SU-DHL-6 (cell line): ENCODE measurements around the gene CD300A.

ENCODE experiments used
- CTCF ChIP-seq: fragments of 200-600 bp; sonication (generic); IDR thresholded peaks from one replicate; pipeline ENCODE4 v1.5.1; 2017; ENCODE audit warnings: antibody characterized with exemption, mild to moderate bottlenecking, low read length, moderate library complexity; ENCODE audit not compliant: insufficient read depth, poor library complexity, severe bottlenecking
- EZH2phosphoT487 ChIP-seq: fragments of 200-600 bp; sonication (generic), shearing (Covaris generic); conservative IDR thresholded peaks from 2 replicates; pipeline ENCODE4 v1.6.1; 2018; ENCODE audit warnings: mild to moderate bottlenecking, antibody characterized with exemption, low read length, moderate library complexity, mixed read lengths

GRCh38 chr17:74427048-74427762 lies 39.2 kb upstream of the CD300A start:
- no peak for TF ChIP-seq CTCF
- TF ChIP-seq EZH2phosphoT487, result no peak
